ENCODE results near the gene ZNF655.
"Not testable (repeated sequence)": the region's sequence is repeated elsewhere in the genome, so short reads cannot be mapped to it uniquely, and the experiment has no call there.

ZNF655 gene

GRCh38 chr7:99543916-99544315, 14.5 kb upstream of the ZNF655 start:
- TF ChIP-seq CTCF (IDR thresholded peaks at IDR 0.05): no peak
- intact Hi-C loops (cut with DNase I; ENCODE audit: low total_unique reads): no loop called here

GRCh38 chr7:99545308-99545707, 13.1 kb upstream of the ZNF655 start:
- intact Hi-C loops (cut with DNase I; ENCODE audit: low total_unique reads); H3K4me3 ChIP-seq; DNase-seq; H3K4me1 ChIP-seq; H3K27ac ChIP-seq; H3K27me3 ChIP-seq: not testable (repeated sequence)
- Histone ChIP-seq H3K36me3 (peaks cover 19 to 28% (median 26%) of the 10 kb centered on the region in 3 donors), H3K9me3 (peaks cover 0 to 43% (median 26%) of the 10 kb centered on the region in 3 donors)

More at GRCh38 chr7:99543916-99544315, 14.5 kb upstream of the ZNF655 start:
- Histone ChIP-seq H3K4me1 (no peaks in the 10 kb centered on the region), H3K27me3 (no peaks in the 10 kb centered on the region), H3K9me3 (peaks cover 4 to 56% (median 39%) of the 10 kb centered on the region in 3 donors), H3K36me3 (peaks cover 19 to 28% (median 26%) of the 10 kb centered on the region in 3 donors), H3K27ac (no peak overlapping the region), H3K4me3 (no peak overlapping the region)
- DNase-seq: peak in 1 of 2 donors; percentile 13

GRCh38 chr7:99549545-99549944, 8.9 kb upstream of the ZNF655 start:
- not testable (repeated sequence) for H3K27ac ChIP-seq, H3K4me3 ChIP-seq

GRCh38 chr7:99551334-99551733, 7.1 kb upstream of the ZNF655 start:
- Histone ChIP-seq H3K36me3 (peaks cover 19 to 38% (median 22%) of the 10 kb centered on the region in 3 donors), H3K4me3 (peak overlapping the region; percentile 83 to 86), H3K27ac (peak overlapping the region; percentile 81 to 86), H3K9me3 (peaks cover 0 to 9% (median 9%) of the 10 kb centered on the region in 3 donors), H3K4me1 (peaks cover 0 to 18% (median 16%) of the 10 kb centered on the region in 4 donors), H3K27me3 (no peaks in the 10 kb centered on the region)
- intact Hi-C loops (cut with DNase I; ENCODE audit: low total_unique reads): loop anchor here (5.0 kb wide), 1 partner anchor 1269 kb away; the partner anchor contains the start of gene BRI3
- DNase-seq: no peak
- TF ChIP-seq CTCF (IDR thresholded peaks at IDR 0.05): no peak

More at GRCh38 chr7:99549545-99549944, 8.9 kb upstream of the ZNF655 start:
- DNase-seq; H3K9me3 ChIP-seq; H3K27me3 ChIP-seq; intact Hi-C loops (cut with DNase I; ENCODE audit: low total_unique reads): not testable (repeated sequence)
- H3K36me3 ChIP-seq: peaks cover 19 to 22% (median 21%) of the 10 kb centered on the region in 3 donors
- H3K4me1 ChIP-seq: peaks cover 0 to 18% (median 15%) of the 10 kb centered on the region in 4 donors

- Histone ChIP-seq H3K27ac (peak within 1 kb of the TSS; percentile 81 to 86), H3K4me1 (peaks cover 0 to 24% (median 20%) of the 10 kb centered on the region in 4 donors), H3K4me3 (peak within 1 kb of the TSS; percentile 83 to 86), H3K36me3 (peaks cover 16 to 41% (median 22%) of the 10 kb centered on the region in 3 donors), H3K9me3 (peaks cover 0 to 9% (median 9%) of the 10 kb centered on the region in 3 donors), H3K27me3 (no peaks in the 10 kb centered on the region)
- peak; percentile 78 to 92 for DNase-seq
- no peak for TF ChIP-seq CTCF (IDR thresholded peaks at IDR 0.05)
- intact Hi-C loops (cut with DNase I; ENCODE audit: low total_unique reads): loop anchor here (5.0 kb wide), 1 partner anchor 1270 kb away; the partner anchor contains the start of gene BRI3
Observed at GRCh38 chr7:99551767-99552463, 6.5 kb upstream of the ZNF655 start, which contains the start of gene FAM200A. FAM200A (minus strand) TSS chr7:99552114; CDS start chr7:99548407, 3,707 bp downstream.

- DNase-seq: no peak
- peaks cover 0 to 6% (median 3%) of the 10 kb centered on the region in 3 donors for H3K9me3 ChIP-seq
- no peak for TF ChIP-seq CTCF (IDR thresholded peaks at IDR 0.05)
- no peak overlapping the region for H3K4me3 ChIP-seq
- no peak overlapping the region for H3K27ac ChIP-seq
- peaks cover 0 to 32% (median 28%) of the 10 kb centered on the region in 4 donors for H3K4me1 ChIP-seq
- no peaks in the 10 kb centered on the region for H3K27me3 ChIP-seq
- intact Hi-C loops (cut with DNase I; ENCODE audit: low total_unique reads): loop anchor here (5.0 kb wide), 1 partner anchor 1271 kb away; the partner anchor contains the start of gene BRI3
- H3K36me3 ChIP-seq: peaks cover 4 to 31% (median 11%) of the 10 kb centered on the region in 3 donors
Observed at GRCh38 chr7:99553039-99553438, 5.4 kb upstream of the ZNF655 start.
